GM21786 (cell line): ENCODE data around the gene TRIM71.
"Not testable (repeated sequence)": the region's sequence is repeated elsewhere in the genome, so short reads cannot be mapped to it uniquely, and the experiment has no call there.

Source experiments
- ATAC-seq: cut with Tn5 transposase; IDR thresholded peaks from one replicate; pipeline ENCODE4 v1.9.1; 2021; ENCODE audit not compliant: unreplicated experiment

Gene TRIM71

DNA sequence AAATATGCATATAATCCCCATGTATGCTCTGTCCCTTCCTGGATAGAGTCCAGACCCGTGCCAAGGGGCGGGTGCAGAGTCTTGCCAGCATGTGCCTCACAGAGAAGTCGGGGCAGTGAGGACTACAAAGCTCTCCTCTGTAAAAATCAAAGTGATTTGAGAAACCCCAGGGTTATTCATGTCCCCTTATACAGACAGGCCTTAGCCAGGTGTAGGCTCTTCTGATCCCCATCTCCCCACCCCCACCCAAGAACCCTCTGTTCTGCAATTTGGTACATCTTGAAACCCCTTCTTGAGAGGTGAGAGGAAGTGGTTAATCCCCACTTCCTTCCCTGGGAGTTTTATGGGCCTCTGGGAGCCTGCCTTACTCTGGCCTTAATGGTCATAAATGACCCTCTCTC, 24.7 kb downstream of the TRIM71 start:
- ATAC-seq: no peak

DNA sequence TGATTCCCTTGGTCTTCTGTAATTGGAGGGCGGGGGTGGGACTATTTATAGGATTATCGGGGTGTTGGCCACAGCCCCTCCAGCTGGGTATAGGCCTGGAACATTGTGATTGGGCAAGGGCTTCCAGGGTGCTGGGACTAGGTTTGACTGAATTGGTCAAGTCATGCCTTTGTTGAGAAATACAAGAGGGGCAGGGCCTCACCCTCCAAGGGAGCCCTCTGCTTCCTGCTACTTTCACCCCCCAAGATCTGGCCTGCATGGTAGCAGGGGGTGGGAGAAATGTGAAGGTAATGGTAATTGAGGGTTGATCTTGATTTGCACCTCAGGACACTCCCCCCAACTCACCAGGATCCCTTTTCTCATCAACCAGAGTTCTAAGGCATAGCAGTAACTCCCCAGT, 25.2 kb downstream of the TRIM71 start:
- ATAC-seq: no peak

DNA sequence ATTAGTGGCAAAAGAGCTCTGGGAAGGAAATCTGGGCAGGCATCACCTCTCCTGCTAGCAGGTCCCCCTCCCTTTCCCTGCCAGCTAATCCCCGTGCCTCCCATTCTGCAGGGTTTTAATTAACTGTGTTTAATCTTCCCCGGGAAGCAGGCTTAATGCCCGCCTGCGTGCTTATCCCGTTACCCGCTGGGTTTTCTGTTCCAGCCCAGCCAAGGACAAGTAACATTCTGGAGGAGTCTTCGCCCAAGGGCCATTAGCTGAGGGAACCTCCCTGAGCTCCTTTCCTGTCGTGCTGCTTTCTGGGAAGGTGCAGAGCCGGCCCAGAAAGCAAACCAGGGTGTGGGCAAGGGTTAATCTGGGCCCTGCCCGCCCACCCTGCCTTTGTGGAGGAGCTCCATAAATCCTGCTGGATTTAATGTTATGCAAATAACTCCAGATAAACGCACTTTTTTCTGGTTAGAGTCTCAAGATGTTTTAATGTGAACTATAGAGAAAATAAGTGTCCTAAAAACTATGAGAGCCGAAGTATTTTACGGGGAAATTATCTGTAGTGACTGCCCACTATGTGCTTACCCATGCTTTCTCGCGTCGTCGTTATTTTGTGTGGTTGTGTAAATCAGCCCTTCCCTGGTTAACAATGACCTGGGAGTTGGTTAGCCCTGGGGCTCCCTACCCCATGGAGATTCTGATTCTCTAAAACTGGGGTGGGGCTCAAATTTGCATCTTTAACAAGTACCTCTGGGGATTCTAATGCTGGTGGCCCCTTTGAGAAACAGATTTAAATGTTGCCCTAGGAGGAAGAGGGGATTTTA, 25.9 kb downstream of the TRIM71 start:
- no peak for ATAC-seq

DNA sequence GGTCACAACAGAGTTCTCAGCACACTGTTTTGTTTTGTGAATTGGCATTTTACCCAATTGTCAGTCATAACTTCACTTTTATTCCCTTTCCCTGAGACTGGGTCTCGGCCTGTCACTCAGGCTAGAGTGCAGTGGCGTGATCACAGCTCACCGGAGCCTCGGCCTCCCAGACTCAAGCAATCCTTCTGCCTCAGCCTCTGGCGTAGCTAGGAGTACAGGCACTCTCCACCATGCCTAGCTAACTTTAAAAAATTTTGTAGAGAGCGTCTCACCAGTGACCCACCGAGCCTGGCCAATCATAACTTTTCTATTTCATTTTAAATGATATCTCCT, 26.5 kb downstream of the TRIM71 start:
- no peak for ATAC-seq

DNA sequence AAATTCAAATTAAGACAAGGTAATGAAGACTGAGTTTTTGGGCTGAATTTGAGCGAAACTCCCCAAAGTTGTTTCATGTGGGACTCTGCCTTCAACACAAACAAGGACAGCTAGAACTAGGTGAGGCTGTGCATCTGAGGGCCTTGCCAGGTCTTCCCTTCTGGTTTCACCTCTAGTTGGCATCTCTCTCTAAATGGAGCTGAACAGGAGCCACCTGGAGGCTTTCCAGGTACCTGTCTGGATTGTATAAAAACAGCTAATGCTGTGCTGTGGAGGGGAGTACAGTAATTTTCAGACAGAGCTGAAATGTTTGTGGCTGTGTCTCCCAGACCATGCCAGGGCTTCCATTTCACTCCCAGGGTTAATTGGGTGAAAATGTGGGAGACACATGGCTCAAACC, 27.1 kb downstream of the TRIM71 start:
- ATAC-seq: no peak

DNA sequence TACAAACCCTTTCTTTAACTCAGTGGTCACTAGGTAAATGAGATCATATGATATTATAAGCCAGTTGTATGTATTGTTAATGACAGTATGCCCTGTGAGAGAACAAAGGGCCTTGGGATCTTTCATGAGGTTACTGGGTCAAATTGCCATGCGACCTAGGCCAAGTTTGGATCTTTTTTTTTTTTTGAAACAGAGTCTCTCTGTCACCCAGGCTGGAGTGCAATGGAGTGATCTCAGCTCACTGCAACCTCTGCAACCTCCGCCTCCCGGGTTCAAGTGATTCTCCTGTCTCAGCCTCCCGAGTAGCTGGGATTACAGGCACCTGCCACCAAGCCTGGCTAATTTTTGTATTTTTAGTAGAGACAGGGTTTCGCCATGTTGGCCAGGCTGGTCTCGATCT, 27.7 kb downstream of the TRIM71 start:
- not testable (repeated sequence) for ATAC-seq

DNA sequence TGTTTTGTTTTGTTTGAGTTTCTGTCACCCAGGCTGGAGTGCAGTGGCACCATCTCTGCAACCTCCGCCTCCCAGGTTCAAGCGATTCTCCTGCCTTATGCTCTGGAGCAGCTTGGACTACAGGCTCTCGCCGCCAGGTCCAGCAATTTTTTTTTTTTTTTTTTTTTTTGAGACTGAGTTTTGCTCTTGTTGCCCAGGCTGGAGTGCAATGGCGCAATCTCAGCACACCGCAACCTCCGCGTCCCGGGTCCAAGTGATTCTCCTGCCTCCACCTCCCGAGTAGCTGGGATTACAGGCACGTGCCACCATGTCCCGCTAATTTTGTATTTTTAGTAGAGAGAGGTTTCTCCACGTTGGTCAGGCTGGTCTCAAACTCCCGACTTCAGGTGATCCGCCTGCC, 29.2 kb downstream of the TRIM71 start:
- ATAC-seq: not testable (repeated sequence)

DNA sequence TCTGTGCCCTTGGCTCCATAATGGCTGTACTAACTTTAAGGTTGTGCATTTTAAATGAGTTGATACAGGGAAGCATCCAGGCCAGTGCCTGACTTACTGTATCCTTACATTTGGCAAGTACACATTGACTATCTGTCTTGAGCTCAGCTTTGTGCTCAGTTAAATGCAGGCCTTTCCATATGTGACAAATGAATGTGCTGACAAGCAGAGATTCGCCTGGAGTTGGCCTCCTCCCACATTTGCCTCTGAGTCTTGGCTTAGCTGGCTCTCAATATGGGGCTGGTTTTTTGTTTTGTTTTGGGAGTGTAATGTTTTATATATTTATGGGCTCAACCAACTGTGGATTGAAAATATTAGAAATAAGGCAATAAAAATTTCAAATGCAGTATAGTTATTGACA, 29.7 kb downstream of the TRIM71 start:
- no peak for ATAC-seq

DNA sequence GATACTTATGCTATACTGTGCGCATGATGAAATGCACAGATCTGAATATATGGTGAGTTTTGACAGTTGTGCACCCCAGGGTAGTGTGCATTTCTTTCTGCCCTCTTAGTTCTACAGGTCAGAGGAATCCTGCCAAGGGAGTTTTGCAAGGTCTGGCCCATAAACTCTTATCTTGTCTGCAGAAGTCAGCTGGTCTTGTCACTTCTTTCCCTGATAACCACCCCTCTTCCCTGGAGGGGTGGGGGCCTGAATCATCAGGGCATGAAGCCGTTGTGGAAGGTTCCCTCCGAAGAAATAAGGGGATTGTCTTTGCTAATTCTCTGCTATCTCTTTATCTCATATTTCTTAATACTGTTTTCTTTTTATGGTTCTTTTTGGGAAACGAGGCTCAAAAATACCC, 30.4 kb downstream of the TRIM71 start:
- no peak for ATAC-seq

DNA sequence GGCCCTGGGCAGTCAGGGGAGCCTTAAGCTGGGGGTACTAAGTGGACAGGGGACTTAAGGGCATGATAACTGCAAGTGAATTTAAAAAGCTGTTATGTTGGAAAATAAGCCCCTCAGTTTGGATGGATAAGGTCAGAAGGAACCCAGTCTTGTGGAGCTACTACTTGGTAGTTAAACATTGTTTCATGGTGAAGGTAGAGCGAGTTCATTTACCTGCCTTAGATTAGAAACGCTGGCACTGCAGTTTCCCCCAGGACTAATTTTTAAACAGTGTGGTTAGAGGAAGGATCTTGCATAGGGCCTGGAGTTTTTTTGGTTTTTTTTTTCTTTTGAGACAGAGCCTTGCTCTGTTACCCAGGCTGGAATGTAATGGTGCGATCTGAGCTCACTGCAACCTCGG, 31.2 kb downstream of the TRIM71 start:
- no peak for ATAC-seq

DNA sequence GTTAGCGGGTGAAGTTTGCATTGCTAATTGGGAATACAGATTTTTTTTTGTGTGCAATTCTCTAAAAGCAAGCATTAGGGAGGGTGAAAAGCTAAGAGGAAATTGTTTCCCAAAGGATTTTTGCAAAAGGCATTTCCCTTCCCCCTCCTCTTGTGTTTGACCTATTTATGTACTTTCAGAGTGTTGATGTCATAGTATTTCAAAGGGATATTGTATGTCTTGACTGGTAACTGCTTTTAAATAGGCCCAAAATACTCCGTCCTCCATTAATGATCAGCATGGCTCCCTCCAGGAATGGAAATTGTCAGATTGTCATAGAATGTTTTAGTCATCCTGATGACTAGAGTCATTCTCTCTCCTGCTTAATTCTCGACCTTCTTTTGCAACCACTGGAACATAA, 32.4 kb downstream of the TRIM71 start:
- ATAC-seq: no peak

DNA sequence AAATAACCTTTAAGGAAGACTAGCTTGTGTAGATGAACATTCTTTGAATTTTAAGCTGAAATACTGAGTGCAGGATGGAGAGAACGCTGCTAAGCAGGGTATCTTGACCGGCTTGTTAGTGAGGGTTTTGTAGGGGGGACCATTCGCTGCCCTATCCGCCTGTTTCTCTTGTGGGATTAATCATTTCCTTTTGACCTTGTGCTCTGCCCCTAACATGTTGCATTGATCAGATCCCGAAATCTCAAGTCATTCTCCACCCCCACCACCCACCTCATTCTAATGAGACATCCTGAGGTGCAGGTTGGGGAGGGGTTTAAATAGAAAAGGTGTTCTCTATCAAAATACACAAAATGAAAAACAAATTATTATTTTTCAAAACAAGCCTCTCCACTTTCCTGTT, 32.8 kb downstream of the TRIM71 start:
- no peak for ATAC-seq

DNA sequence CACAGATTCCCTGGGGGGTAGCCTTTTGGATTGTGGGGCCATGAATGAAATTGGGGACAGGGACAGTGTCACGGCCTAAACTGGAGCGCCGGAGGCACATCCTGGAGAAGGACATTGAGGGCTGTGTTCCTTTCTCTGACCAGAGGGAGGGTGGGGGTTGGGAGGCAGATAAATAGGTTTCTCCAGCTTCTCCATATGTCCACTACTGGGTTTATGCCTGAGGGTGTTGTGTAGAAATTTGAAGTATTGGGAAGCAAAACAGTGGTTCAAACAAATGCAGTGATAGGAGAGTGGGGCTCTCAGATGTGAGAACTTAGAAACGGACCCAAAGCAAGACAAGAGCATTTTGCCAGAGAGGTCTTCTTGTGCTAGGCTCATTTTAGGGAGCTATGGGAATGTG, 34.3 kb downstream of the TRIM71 start:
- no peak for ATAC-seq

DNA sequence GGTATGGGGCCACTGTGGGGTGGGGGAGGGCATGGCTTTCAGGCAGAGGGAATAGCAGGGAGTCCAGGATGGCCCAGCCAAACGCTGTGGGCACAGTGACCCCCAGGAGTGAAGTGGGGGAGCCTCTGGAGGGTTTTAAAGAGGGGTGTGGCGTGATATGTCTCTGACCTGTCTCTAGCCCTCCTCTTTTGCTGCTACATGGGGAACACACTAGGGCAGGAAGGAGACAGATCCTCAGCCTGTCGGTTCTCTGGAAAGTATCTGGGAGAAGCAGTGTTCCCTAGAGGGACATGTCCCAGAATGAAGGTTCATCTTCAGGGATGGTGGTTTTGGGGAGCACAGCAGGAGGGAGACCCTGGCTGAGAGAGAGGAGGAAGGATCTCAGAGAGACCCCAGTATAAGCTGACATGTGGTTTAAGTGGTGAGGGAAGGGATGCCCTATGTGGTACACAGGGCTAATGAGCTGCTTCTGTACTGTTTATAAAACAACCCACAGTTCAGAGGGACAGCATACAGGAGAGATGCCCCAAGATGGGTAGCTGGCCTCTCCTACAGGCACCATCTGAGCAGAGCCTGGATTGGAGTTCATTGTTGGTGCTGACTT, 37.7 kb downstream of the TRIM71 start:
- ATAC-seq: no peak

DNA sequence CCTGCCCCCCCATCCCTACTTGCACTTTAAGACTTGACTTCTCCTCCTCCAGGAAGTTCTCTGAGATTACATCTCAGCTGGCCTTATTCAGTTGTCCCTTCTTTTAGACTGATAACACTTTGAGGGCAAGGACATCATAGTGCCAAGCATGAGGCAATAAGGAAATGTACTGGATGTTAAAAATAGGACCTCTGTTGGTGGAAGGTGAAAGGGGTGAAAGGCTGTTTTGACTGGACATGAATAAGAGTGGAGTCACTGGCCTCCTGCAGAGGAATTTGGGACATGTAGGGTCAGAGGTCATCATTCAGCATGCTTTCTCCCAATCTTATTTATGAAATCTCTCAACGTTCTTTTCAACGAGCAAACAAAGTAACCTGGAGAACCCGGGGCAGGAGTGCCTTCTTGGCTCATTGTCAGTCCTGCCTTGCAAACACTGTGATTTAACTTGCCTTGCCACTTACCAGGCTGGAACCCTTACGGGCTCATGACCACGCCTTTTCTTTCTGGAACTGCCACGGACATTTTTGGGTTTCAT, 38.6 kb downstream of the TRIM71 start:
- ATAC-seq: no peak

DNA sequence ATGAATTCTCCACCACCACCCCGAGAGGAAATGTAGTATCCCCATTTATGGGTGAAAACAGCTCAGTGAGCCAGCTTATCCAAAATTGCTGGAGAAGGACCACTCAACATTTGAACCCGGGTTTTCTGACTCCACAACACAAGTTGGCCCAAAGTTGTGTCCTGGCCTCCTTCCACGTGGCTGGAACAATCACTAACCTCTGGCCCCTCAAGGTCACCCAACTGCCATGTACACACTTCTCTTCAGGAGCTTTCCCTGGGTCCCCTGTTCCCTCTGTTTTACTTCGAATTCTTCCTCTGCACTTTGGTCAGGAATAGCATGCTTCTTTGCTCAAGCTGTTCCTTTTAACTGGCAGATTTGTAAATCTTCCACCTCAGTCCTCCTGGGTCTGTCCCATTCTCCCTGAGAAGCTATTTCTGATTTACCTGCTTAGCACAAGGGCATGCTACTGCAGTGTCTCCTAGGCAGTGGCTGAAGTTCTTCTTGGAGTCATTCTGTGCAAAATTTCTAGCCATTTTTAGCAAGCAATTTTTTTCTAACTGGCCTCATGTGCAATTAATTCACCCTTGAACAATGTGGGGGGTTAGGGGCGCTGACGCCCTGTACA, 39.2 kb downstream of the TRIM71 start:
- no peak for ATAC-seq

DNA sequence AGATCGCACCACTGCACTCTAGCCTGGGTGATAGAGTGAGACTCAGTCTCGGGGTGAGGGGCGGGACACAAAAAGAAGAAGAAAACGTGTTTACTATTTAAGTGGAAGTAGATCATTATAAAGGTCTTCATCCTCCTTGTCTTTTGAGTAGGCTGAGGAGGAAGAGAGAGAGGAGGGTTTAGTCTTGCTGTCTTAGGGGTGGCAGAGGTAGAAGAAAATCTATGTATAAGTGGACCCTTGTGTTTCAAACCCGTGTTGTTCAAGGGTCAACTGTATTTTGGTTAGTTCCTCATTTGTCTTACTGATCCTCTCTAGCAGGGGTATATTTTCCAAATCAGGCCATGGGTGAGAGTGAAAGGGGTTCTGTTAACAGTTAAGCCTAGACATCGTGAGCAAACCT, 40.1 kb downstream of the TRIM71 start:
- ATAC-seq: no peak

DNA sequence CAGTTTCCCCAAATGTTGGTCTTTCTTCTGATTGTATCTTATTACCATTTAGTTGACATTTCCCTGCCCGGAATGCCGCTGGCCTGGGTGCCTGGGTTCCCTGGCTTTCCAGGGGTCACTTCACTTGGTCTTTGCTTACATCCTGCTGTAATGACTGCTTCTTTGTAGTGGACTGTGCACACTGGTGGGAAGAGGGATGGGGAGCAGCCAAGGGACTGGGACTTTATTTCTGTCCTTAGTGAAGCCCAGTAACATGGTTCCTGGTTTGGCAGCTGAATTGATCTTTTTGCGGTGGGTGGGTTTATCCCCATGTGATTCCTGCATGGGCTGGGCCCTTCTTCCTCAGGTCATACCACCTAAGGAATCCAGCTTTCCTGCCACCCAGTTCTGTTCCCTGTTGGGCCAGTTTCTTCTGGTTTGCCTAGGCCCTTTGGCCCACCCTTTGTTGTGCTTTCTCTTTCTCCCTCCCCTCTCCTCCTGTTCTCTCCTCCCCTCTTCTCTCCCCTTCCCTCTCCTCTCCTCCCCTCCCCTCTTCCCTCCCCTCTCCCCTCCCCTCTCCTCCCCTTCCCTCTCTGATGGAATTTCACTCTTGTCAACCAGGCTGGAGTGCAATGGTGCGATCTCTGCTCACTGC, 41.9 kb downstream of the TRIM71 start:
- no peak for ATAC-seq

DNA sequence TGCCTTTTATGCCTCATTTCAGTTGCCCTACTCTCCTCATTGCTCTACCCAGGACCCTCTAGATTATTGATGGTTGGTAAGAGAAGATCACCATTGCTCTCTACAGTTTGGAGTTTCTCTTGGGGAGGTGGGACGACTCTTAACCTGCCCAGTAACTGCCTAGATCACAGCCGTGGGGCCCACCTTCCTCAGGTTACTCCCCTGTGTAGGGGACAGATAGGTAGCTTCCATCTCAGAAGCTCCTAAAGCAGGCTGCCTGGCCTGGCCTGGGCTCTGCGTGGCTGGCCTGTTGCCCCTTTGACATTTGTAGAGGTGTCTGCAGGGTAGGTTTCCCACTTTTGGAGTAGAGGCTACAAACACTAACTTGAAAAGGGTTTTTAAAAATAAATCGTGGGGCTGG, 42.7 kb downstream of the TRIM71 start:
- ATAC-seq: no peak

DNA sequence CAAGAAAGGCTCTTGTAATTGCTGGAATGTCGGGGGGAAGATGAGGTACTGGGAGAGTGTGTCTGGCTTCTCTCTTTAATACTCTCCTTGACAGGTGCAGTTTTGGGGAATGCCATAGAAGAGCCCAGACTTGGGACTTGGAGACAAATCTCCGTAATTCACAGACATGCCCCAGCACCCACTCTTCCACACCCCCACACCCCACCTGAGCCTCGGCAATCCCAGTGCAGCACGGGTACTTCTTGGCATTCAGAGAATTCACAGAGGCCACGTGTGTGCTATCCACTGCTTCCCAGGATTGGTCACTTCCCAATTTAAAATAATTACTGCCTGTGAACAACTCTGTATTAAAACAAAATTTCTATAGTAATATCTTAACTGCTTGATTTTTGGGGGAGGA, 43.9 kb downstream of the TRIM71 start:
- no peak for ATAC-seq

DNA sequence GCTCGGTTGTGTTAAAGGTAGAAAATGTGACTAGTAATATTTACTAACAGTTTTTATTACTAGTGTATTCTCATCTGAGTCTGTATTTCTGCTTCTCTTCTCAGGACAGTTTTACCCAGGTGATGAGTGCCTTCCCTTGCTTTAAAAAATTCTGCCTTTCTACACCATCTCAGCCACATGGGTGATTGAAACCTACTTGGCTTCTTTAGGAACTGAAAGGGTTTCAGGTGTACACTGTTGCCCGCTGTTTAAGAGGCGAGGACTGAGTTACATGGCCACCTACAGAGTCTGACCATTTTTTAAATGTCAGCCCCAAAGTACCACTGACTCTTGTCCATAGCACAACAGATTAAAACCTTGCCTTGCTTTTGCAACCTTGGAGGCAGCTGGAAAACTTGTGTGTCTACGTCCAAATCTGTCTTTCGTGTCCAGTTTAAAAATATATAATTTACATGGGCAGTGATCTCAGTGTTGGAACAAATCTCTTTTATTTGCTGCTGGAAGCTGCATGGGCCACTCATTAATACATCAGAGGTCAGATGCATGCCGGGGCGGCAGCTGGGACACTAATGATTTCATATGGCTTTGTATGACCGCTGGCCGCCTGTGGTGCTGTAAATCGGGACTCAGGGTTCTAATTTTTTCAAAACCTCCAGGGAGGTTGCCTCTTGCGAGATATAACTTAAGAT, 44.6 kb downstream of the TRIM71 start:
- ATAC-seq: no peak
